Heart left ventricle (tissue), 16 donors: ENCODE results near the gene KCNH3. TPM values are rescaled to one million over a fixed set of nuclear protein-coding genes. Genes with fewer than 3 reads are reported as not detected.

Experiments
- ATAC-seq, 4 donors: fragments of 200-7000 bp; cut with Tn5 transposase; one replicate each; pipeline ENCODE4 v1.9.1; 2020 to 2022; ENCODE audit warnings: moderate library complexity in 4 of 4, mild to moderate bottlenecking in 3 of 4, moderate number of reproducible peaks in 1 of 4
- DNase-seq, 5 donors: peaks; one replicate each; pipeline ENCODE4 v3.0.0-alpha.2; 2020
- H3K27ac ChIP-seq, 12 donors: fragments of 200-600 bp; sonication (generic) in 4 of 12; one replicate each; pipeline versions ENCODE4 v1.5.0 to v1.8.0; 2016 to 2022; ENCODE audit warnings: mild to moderate bottlenecking in 2 of 12
- H3K27me3 ChIP-seq, 9 donors: fragments of 200-600 bp; sonication (generic) in 2 of 9; one replicate each; pipeline versions ENCODE4 v1.5.1 to v1.8.0; 2016 to 2022; ENCODE audit warnings: mild to moderate bottlenecking in 3 of 9
- H3K36me3 ChIP-seq, 9 donors: fragments of 200-600 bp; sonication (generic) in 2 of 9; one replicate each; pipeline versions ENCODE4 v1.5.0 to v1.8.0; 2018 to 2022; ENCODE audit warnings: mild to moderate bottlenecking in 2 of 9
- H3K4me1 ChIP-seq, 12 donors: fragments of 200-600 bp; sonication (generic) in 4 of 12; one replicate each; pipeline versions ENCODE4 v1.5.0 to v1.8.0; 2016 to 2022; ENCODE audit warnings: mild to moderate bottlenecking in 3 of 12
- H3K4me3 ChIP-seq, 12 donors: fragments of 200-600 bp; sonication (generic) in 4 of 12; one replicate each; pipeline versions ENCODE4 v1.5.0 to v1.8.0; 2017 to 2022; ENCODE audit warnings: mild to moderate bottlenecking in 9 of 12, moderate library complexity in 4 of 12
- H3K9me3 ChIP-seq, 12 donors: fragments of 200-600 bp; sonication (generic) in 4 of 12; one replicate each; pipeline versions ENCODE4 v1.5.0 to v1.8.0; 2016 to 2022; ENCODE audit warnings: mild to moderate bottlenecking in 1 of 12
- CTCF ChIP-seq, 12 donors: fragments of 200-600 bp; sonication (generic) in 4 of 12; IDR thresholded peaks; one replicate each; pipeline versions ENCODE4 v1.5.0 to v1.8.0; 2018 to 2022; ENCODE audit warnings: antibody characterized with exemption in 12 of 12, mild to moderate bottlenecking in 5 of 12
- POLR2A ChIP-seq, 2 donors: fragments of 450-650 bp; IDR thresholded peaks; one replicate each; pipeline ENCODE4 v1.6.1; 2017; ENCODE audit warnings: antibody characterized with exemption in 2 of 2, mild to moderate bottlenecking in 2 of 2, moderate library complexity in 2 of 2
- WGBS, 4 donors: extraction: QIAGEN DNeasy Blood & Tissue Kit in 2 of 4; methylation state at CpG; one replicate each; pipeline versions ENCODE4 v1.1.5 to v1.1.7; 2013 to 2018; 5-methylcytosine and 5-hydroxymethylcytosine counted together
- intact Hi-C, 10 donors: fragments of 100-400 bp; cut with DNase I; formaldehyde crosslinking; loops; one replicate each; pipeline versions ENCODE4 v1.11.1 to v1.14.2; 2022
- polyA plus RNA-seq, 2 donors: library from polyadenylated mRNA; stranded (reverse); fragments of 200-250 nt; gene quantifications; one replicate each; pipeline ENCODE4 v1.2.3, GENCODE V29; 2013
- total RNA-seq, 9 donors: library from RNA; depleted of rRNA in 2 of 9; stranded (reverse); fragments of >200 nt in 2 of 9; fragmentation: NEBNext Ultra II Directional in 3 of 9; extraction: Animal tissue kit (Norgen Biotek cat#: 25700) in 3 of 9; gene quantifications; one replicate each; pipeline versions ENCODE4 v1.1.0 to v1.2.4, GENCODE V29; 2016 to 2023
- donor health status: ischemic (EF 13 %, LVEDD 7.1; RV severe dilation, severe dysfunction).
- donor health status: healthy with polysubstance abuse.
- donor health status: DM: no; HTN: yes; CAD: no.
- donor health status: DM: no; HTN: no; CAD: no.
- donor health status: ischemic (EF 25% LVEDD 6.9; RV normal size, moderate dysfunction).
- donor health status: ischemic (EF 25% LVEDD 5.7; RV mildly dilated, moderate dysfunction).
- donor health status: healthy.
- donor health status: DM: yes; HTN: yes; CAD: no.
- donor health status: ischemic (EF 35%, LVEDD 5.7; RV mildly dilated, moderate dysfunction).
- donor health status: nonischemic (EF 11% LVEDD 7.7; RV severe dilation, severe dysfunction).
- donor health status: DM: yes; HTN: yes; CAD: no.
- donor health status: PGD.
- donor health status: ischemic (EF 29% LVEDD 5.4; RV normal size, mild dysfunction).
- donor health status: nonischemic (EF 23%, LVEDD 6.1; RV moderate dilation, normal function).

The KCNH3 gene
- total and polyA plus RNA-seq, 11 donors, result 0.14 to 2.2 (median 0.40) TPM

GRCh38 chr12:49553512-49554088 lies 14.8 kb downstream of the KCNH3 start:
- Histone ChIP-seq H3K4me3 (no peak overlapping the region), H3K27me3 (peaks cover 0 to 13% (median 0%) of the 10 kb centered on the region in 9 donors), H3K36me3 (peaks cover 0 to 29% (median 27%) of the 10 kb centered on the region in 9 donors), H3K9me3 (no peaks in the 10 kb centered on the region), H3K4me1 (peaks cover 0 to 26% (median 15%) of the 10 kb centered on the region in 12 donors), H3K27ac (no peak overlapping the region)
- ATAC-seq (peak in 1 of 4 donors; percentile 10), DNase-seq (peak in 1 of 5 donors; percentile 3)
- 60 to 64% (median 61%) methylated on average over 2 of the region's 2 CpGs for WGBS, 4 donors
- intact Hi-C loops, result loop anchor here in 2 of 10 donors (1.0 to 2.0 kb wide), 2 partner anchors 27 to 69 kb away; partner anchors contain the start of gene PRPF40B (in 1 of the 2)
- TF ChIP-seq CTCF (IDR thresholded peaks at IDR 0.05) (peak in 9 of 12 donors; percentile 4 to 49 (median 30)), POLR2A (IDR thresholded peaks at IDR 0.05) (no peak)

- Histone ChIP-seq H3K36me3 (peaks cover 0 to 35% (median 34%) of the 10 kb centered on the region in 9 donors), H3K27ac (no peak overlapping the region), H3K4me1 (peaks cover 0 to 19% (median 8%) of the 10 kb centered on the region in 12 donors), H3K9me3 (no peaks in the 10 kb centered on the region), H3K27me3 (peaks cover 0 to 6% (median 0%) of the 10 kb centered on the region in 9 donors), H3K4me3 (no peak overlapping the region)
- DNase-seq (peak in 1 of 5 donors; percentile 20), ATAC-seq (no peak)
- intact Hi-C loops, result loop anchor here in 1 of 10 donors (1.0 kb wide), 1 partner anchor 26 kb away; no protein-coding TSS in a partner anchor
- TF ChIP-seq CTCF (IDR thresholded peaks at IDR 0.05), result no peak
- TF ChIP-seq POLR2A (IDR thresholded peaks at IDR 0.05), result no peak
- WGBS, 4 donors, result 76 to 86% (median 77%) methylated on average over 12 to 15 of the region's 15 CpGs; no CpG with 5 or more reads in 1 of the 4 donors
Measured at GRCh38 chr12:49554266-49554665, 15.4 kb downstream of the KCNH3 start.

- H3K36me3 ChIP-seq, result peaks cover 0 to 51% (median 49%) of the 10 kb centered on the region in 9 donors
- H3K27ac ChIP-seq, result peak overlapping the region in 1 of 12 donors; percentile 13
- H3K4me3 ChIP-seq, result no peak overlapping the region
- no peaks in the 10 kb centered on the region for H3K27me3 ChIP-seq
- H3K4me1 ChIP-seq, result peaks cover 0 to 16% (median 5%) of the 10 kb centered on the region in 12 donors
- ATAC-seq, result no peak
- TF ChIP-seq POLR2A (IDR thresholded peaks at IDR 0.05) (no peak), CTCF (IDR thresholded peaks at IDR 0.05) (no peak)
- intact Hi-C loops, result no loop called here
- H3K9me3 ChIP-seq, result no peaks in the 10 kb centered on the region
- WGBS, 4 donors, result 84 to 92% (median 87%) methylated on average over 12 to 18 of the region's 18 CpGs
- DNase-seq, result no peak
Measured at GRCh38 chr12:49555631-49556390, 17.0 kb downstream of the KCNH3 start.
